Esophagus muscularis mucosa (tissue), 4 donors: Measurements from ENCODE around the gene C4orf51. TPM values are rescaled to one million over a fixed set of nuclear protein-coding genes. Genes with fewer than 3 reads are reported as not detected.

Source experiments
- DNase-seq: peaks from one replicate; pipeline ENCODE4 v3.0.0-alpha.2; 2017; ENCODE audit errors: extremely low spot score
- H3K27ac ChIP-seq, 4 donors: fragments of 200-600 bp; sonication (generic); replicated peaks in 1 of 4; 1 replicate in 3 of 4; 2 replicates in 1 of 4; pipeline ENCODE4 v1.5.1; 2016 to 2019; ENCODE audit warnings: mild to moderate bottlenecking in 1 of 4
- H3K27me3 ChIP-seq, 4 donors: fragments of 200-600 bp; sonication (generic); one replicate each; pipeline versions ENCODE4 v1.5.1 to v1.6.0; 2016 to 2019
- H3K36me3 ChIP-seq, 4 donors: fragments of 200-600 bp; sonication (generic); one replicate each; pipeline ENCODE4 v1.5.1; 2016 to 2019
- H3K4me1 ChIP-seq, 4 donors: fragments of 200-600 bp; sonication (generic); one replicate each; pipeline ENCODE4 v1.5.1; 2016 to 2019
- H3K4me3 ChIP-seq, 4 donors: fragments of 200-600 bp; sonication (generic); 1 replicate in 2 of 4; 2 replicates in 2 of 4; pipeline ENCODE4 v1.5.1; 2016 to 2019; ENCODE audit warnings: mild to moderate bottlenecking in 4 of 4, moderate library complexity in 1 of 4
- H3K9me3 ChIP-seq, 4 donors: fragments of 200-600 bp; sonication (generic); 1 replicate in 3 of 4; 2 replicates in 1 of 4; pipeline ENCODE4 v1.5.1; 2016 to 2019
- EP300 ChIP-seq: sonication (generic); formaldehyde crosslinking; IDR thresholded peaks from one replicate; pipeline ENCODE4 v1.6.1; 2017; ENCODE audit warnings: antibody characterized with exemption
- POLR2A ChIP-seq: fragments of 450-650 bp; IDR thresholded peaks from one replicate; pipeline ENCODE4 v1.6.1; 2017; ENCODE audit warnings: antibody characterized with exemption, moderate library complexity, mild to moderate bottlenecking, low read depth
- POLR2AphosphoS5 ChIP-seq, 2 donors: sonication (generic); formaldehyde crosslinking; IDR thresholded peaks; one replicate each; pipeline ENCODE4 v1.6.1; 2017; ENCODE audit warnings: antibody characterized with exemption in 2 of 2
- WGBS: methylation state at CpG from one replicate; pipeline ENCODE4 v1.1.5; 2018; 5-methylcytosine and 5-hydroxymethylcytosine counted together
- intact Hi-C: fragments of 100-400 bp; cut with DNase I; formaldehyde crosslinking; loops from one replicate; pipeline ENCODE4 v1.15.1; 2023
- total RNA-seq, 4 donors: library from RNA; depleted of rRNA; stranded (reverse); fragments of >200 nt; gene quantifications; one replicate each; pipeline versions ENCODE4 v1.1.0 to v1.2.1, GENCODE V29; 2016
- TF ChIP-seq, protein P1 (sequence below), 3 experiments: fragments of 200-600 bp in 2 of 3; fragments of 450-650 bp in 1 of 3; sonication (generic) in 2 of 3; IDR thresholded peaks; one replicate each; pipeline ENCODE4 v1.5.1; 2017 to 2019; ENCODE audit warnings: antibody characterized with exemption in 3 of 3, mild to moderate bottlenecking in 2 of 3, moderate library complexity in 1 of 3

Gene C4orf51
- total RNA-seq, 4 donors from 2014 or later, result not detected

DNA sequence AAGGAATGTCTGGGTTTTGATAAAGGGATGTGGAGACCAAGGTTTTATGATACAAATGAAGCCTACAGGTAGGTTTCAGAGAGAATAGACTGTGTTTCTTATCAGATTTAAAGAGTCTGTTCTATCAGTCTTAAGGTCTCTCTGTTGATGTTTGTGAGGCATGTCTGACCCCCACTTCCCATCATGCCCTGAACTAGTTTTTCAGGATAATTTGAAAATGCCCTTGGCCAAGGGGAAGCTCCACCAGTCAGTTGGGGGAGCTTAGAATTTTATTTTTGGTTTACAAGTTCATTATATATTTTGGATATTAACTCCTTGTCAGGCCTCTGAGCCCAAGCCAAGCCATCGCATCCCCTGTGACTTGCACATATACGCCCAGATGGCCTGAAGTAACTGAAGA, 18.6 kb downstream of the C4orf51 start:
- no peaks in the 10 kb centered on the region for H3K36me3 ChIP-seq
- H3K27me3 ChIP-seq, result no peaks in the 10 kb centered on the region
- no peak for TF ChIP-seq POLR2AphosphoS5 (IDR thresholded peaks at IDR 0.05)
- no peak for TF ChIP-seq EP300
- TF ChIP-seq, protein P1, sequence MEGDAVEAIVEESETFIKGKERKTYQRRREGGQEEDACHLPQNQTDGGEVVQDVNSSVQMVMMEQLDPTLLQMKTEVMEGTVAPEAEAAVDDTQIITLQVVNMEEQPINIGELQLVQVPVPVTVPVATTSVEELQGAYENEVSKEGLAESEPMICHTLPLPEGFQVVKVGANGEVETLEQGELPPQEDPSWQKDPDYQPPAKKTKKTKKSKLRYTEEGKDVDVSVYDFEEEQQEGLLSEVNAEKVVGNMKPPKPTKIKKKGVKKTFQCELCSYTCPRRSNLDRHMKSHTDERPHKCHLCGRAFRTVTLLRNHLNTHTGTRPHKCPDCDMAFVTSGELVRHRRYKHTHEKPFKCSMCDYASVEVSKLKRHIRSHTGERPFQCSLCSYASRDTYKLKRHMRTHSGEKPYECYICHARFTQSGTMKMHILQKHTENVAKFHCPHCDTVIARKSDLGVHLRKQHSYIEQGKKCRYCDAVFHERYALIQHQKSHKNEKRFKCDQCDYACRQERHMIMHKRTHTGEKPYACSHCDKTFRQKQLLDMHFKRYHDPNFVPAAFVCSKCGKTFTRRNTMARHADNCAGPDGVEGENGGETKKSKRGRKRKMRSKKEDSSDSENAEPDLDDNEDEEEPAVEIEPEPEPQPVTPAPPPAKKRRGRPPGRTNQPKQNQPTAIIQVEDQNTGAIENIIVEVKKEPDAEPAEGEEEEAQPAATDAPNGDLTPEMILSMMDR (IDR thresholded peaks at IDR 0.05), result no peak
- no peak for TF ChIP-seq POLR2A
- no peak overlapping the region for H3K4me3 ChIP-seq
- 89% methylated on average over 2 of the region's 2 CpGs for WGBS
- H3K27ac ChIP-seq, result no peak overlapping the region
- no peak for DNase-seq
- intact Hi-C loops, result no loop called here
- no peaks in the 10 kb centered on the region for H3K4me1 ChIP-seq
- no peaks in the 10 kb centered on the region for H3K9me3 ChIP-seq

DNA sequence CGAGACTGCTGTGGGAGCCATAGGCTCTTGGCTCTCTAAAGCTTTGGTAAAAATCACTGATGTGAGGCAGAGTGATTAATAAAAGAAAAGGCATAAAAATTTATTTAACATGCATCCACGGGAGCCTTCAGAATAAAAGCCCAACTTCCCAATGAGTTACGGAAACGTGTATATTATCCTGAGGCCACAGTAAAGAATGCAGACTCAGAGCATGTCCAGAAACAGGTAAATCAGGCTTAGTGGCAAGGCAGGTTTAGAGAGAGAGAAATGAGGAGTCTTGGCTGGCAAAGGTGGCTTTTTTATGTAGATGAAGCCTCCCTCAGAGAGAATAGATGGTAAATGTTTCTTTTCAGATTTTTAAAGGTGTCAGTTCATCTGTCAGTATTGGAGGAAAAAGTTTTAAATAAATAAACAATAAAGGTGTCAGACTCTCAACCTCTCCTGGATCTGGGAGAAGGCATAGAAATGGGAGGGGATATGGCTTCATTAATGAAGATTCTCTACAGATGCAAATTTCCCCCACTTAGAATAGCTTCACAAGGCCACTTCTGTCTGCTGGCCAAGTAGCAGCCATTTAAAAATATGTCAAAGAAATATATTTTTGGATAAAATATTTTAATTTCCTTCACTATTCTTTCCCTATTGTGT, 24.0 kb downstream of the C4orf51 start:
- no peak for DNase-seq
- intact Hi-C loops, result no loop called here
- no peaks in the 10 kb centered on the region for H3K27me3 ChIP-seq
- H3K9me3 ChIP-seq, result no peaks in the 10 kb centered on the region
- 71% methylated on average over 4 of the region's 4 CpGs for WGBS
- no peaks in the 10 kb centered on the region for H3K36me3 ChIP-seq
- TF ChIP-seq, protein P1 (IDR thresholded peaks at IDR 0.05), result no peak
- TF ChIP-seq POLR2A (no peak), EP300 (no peak), POLR2AphosphoS5 (IDR thresholded peaks at IDR 0.05) (no peak)
- H3K27ac ChIP-seq, result no peak overlapping the region
- H3K4me3 ChIP-seq, result no peak overlapping the region
- no peaks in the 10 kb centered on the region for H3K4me1 ChIP-seq

DNA sequence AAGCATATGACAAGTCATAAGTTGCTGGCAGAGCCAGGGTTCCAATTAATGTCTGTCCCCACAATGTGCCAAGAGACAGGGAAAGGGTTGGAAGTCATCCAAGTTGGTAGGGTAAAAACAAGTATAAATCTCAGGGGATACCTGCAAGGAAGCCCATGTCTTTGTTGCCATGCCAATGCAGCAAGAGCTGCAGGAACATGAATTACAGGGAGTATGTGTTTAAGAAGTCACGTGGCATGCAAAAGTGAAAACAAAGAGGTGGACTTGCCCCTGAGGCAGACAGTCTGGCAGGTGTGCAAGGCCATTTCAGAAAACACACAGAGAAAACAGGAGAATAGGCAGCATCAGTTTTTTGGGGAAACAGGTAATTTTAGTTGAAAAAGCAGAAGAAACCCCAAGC, 29.4 kb downstream of the C4orf51 start:
- Histone ChIP-seq H3K4me3 (no peak overlapping the region), H3K9me3 (peaks cover 0 to 9% (median 4%) of the 10 kb centered on the region in 4 donors), H3K27ac (no peak overlapping the region), H3K36me3 (no peaks in the 10 kb centered on the region), H3K27me3 (no peaks in the 10 kb centered on the region), H3K4me1 (peaks cover 0 to 4% (median 0%) of the 10 kb centered on the region in 4 donors)
- DNase-seq, result no peak
- intact Hi-C loops, result no loop called here
- TF ChIP-seq POLR2A (no peak), POLR2AphosphoS5 (IDR thresholded peaks at IDR 0.05) (no peak), EP300 (no peak)
- TF ChIP-seq, protein P1 (IDR thresholded peaks at IDR 0.05), result no peak
- 86% methylated on average over 1 of the region's 1 CpG for WGBS

DNA sequence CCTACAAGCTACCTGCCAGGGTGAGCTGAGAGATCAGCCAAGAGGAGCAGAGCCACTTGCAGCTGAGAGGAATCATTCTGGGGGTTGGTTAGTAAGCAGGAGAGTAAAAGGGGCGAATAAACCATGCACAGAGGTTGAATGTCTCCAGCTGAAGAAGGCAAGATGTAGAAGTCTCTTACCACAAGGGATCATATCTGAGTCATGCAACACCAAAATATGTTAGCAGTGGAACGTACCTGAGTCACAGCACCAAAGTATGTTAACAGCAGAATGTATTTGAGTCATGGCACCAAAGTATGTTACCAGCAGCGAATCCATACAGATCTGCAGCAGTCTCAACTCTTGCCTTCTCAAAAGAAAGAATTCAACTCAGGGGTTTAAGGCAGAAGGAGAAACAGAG, 29.9 kb downstream of the C4orf51 start:
- Histone ChIP-seq H3K27me3 (no peaks in the 10 kb centered on the region), H3K4me3 (no peak overlapping the region), H3K27ac (no peak overlapping the region), H3K36me3 (no peaks in the 10 kb centered on the region), H3K9me3 (peaks cover 0 to 9% (median 4%) of the 10 kb centered on the region in 4 donors), H3K4me1 (peaks cover 0 to 4% (median 0%) of the 10 kb centered on the region in 4 donors)
- intact Hi-C loops, result no loop called here
- 89% methylated on average over 3 of the region's 3 CpGs for WGBS
- no peak for DNase-seq
- TF ChIP-seq POLR2A (no peak), POLR2AphosphoS5 (IDR thresholded peaks at IDR 0.05) (no peak), EP300 (no peak)
- TF ChIP-seq, protein P1 (IDR thresholded peaks at IDR 0.05), result no peak

DNA sequence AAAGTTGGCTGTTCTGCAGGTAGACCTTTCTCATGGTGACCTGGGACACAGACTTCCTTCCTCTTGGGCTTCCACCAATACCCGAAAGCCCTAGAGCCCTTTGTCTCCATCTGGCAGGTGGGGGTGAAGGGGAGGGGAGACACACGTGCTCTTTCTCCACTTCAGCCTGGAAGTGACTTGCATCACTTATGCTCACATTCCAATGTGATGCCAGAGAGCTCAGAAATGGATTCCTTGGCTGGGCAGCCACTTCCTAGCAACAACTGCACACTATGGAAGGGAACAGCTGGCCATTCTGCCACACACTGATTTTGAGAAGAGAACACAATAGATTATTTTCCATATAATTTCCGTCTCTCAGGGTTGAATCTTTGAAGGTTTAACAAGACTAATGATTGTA, 36.3 kb downstream of the C4orf51 start:
- H3K4me1 ChIP-seq, result no peaks in the 10 kb centered on the region
- TF ChIP-seq POLR2AphosphoS5 (IDR thresholded peaks at IDR 0.05) (no peak), POLR2A (no peak), EP300 (no peak)
- TF ChIP-seq, protein P1 (IDR thresholded peaks at IDR 0.05), result no peak
- DNase-seq, result no peak
- intact Hi-C loops, result no loop called here
- H3K27ac ChIP-seq, result no peak overlapping the region
- H3K27me3 ChIP-seq, result no peaks in the 10 kb centered on the region
- WGBS, result 76% methylated on average over 3 of the region's 3 CpGs
- no peaks in the 10 kb centered on the region for H3K36me3 ChIP-seq
- peaks cover 0 to 9% (median 3%) of the 10 kb centered on the region in 4 donors for H3K9me3 ChIP-seq
- H3K4me3 ChIP-seq, result no peak overlapping the region
